Endometrial microvascular endothelial cells (primary cell): ENCODE measurements around the gene DENND1B. TPM values are rescaled to one million over a fixed set of nuclear protein-coding genes. Genes with fewer than 3 reads are reported as not detected.

Experiments
- in situ Hi-C: cut with HindIII; loops from 2 replicates; pipeline ENCODE4 v1.10.0; 2017; ENCODE audit warnings: low sequenced_read_pairs, low pct_unique_long_range_greater_than_20kb; ENCODE audit errors: inconsistent ontology term
- total RNA-seq: library from RNA; depleted of rRNA; stranded (reverse); fragments of >200 nt; gene quantifications from one replicate; pipeline ENCODE4 v1.2.3, GENCODE V29; 2015; ENCODE audit errors: inconsistent ontology term

Gene DENND1B, protein sequence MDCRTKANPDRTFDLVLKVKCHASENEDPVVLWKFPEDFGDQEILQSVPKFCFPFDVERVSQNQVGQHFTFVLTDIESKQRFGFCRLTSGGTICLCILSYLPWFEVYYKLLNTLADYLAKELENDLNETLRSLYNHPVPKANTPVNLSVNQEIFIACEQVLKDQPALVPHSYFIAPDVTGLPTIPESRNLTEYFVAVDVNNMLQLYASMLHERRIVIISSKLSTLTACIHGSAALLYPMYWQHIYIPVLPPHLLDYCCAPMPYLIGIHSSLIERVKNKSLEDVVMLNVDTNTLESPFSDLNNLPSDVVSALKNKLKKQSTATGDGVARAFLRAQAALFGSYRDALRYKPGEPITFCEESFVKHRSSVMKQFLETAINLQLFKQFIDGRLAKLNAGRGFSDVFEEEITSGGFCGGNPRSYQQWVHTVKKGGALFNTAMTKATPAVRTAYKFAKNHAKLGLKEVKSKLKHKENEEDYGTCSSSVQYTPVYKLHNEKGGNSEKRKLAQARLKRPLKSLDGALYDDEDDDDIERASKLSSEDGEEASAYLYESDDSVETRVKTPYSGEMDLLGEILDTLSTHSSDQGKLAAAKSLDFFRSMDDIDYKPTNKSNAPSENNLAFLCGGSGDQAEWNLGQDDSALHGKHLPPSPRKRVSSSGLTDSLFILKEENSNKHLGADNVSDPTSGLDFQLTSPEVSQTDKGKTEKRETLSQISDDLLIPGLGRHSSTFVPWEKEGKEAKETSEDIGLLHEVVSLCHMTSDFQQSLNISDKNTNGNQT
- 0.93 TPM for total RNA-seq

DNA sequence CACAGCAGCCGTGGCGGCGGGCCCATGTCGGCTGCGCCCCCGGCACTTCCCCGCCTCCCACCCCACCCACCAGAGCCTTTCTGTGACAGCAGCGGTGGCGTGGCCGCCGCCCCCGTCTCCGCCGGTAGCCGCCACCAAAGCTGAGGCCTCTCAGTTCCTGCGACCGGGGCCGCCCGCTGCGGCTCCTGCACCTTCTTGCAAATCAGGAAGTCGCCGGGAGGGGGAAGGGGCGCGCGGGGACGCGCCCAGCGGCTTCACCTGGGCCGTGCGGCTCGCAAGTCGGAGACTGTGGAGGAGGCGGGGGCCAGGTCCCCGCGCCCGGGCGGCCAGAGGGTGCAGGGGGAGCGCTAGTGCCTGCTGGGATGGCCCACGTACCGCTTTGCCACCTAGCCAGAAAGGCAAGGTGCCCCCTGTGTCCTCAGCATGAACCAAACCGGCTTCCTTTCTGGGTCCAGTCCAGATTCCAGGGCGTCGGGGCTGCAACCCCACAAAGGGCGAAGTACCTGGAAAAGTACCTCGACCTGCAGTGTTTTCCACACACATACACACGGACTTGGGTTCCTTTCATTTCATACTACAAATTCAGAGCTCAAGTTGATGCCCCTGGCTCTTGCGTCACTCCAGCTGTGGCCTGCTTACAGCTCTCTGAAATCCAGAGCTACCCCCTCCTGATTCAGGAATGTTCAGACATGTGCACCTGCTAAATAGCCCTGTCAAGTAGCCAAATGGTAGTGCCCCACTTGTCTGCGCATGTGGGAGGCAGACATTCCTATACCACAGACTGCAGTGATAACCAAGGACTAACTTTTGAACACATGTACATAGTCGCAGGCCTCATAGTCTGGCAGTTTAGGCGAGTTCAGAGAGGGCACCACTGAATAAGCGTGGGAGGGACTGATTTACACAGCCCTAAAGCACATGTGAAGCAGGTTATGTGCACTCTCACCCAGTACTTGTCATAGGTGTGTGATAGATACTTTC lies at the start of gene DENND1B:
Gene DENND1B (minus strand): TSS at position 199 of the 981 bp plus-strand sequence. CDS start 325 bp downstream, outside the sequence.
- in situ Hi-C loops, result no loop called here

DNA sequence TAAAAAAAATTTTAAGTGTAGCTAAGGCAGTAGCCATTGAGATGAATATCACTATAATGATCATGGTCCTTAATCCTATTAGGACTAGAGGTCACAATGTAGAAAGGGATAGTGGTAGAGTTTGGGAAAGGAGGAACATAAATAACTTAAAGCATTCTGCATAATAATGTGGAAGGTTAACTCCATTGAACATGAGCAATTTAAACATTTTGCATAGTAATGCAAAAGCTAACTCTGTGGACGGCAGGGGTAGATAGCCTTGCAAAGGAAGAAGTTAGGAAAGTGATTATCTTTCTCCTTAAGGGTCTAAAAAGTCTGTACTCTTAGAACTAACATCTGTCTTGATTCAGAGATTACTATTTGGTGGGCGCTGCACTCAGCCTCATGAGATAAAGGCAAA lies 39.0 kb upstream of the DENND1B start:
- in situ Hi-C loops, result no loop called here

DNA sequence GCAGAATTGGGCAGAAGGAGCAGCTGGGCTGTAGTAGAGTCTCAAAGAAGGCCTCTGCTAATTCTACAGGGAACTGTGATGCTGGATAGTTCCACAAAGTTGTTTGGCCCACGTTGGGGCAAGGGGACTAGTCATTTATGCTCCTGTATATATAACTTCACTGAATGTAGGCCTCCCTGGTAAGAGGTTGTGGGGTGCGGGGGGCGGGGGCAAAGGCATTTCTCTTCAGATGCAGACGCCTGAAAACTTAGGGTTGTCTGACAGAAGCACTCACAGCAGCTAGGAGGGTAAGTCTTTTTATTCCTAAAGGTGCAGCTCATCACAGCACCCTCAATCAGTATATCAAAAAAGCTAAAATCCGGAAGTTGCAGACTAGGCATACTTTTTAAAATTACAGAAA lies 38.5 kb upstream of the DENND1B start:
- in situ Hi-C loops, result no loop called here

DNA sequence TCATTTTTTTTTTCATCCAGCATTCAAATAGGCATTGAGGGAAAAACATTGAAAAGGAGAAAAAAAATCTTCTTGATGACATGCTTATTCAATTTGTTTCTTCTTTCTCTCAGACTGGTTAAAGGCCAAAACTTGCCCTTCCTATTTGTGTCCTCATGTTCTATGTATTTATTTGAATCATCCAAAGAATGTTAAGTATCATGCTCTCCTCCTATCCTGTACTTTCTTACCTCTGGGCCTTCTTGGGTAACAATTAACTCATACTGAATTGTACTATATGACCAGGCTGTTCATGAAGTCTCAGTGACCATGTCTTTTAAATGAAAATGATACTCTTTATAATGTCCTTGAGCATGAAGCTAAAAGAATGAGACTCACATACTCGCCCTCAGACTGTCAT lies 36.5 kb upstream of the DENND1B start:
- in situ Hi-C loops, result no loop called here

DNA sequence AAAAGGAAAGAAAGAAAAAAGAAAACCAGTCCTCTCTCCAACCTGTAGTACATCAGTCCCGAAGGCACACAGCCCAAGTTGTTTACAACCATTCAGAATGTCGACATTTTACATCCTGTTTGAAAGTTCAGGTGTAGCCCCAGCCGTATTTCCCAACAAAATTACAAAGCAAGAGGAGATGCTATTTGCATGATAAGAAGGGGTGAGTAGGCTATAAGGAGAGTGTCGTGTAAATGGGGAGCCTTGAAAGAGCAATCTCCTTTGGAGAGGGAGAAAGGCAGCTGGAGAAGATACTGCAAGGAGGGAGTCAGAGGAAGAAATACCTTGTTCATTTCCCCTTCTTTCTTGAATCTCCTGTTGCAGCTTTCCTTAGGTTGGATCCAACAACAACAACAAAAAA lies 35.5 kb upstream of the DENND1B start:
- in situ Hi-C loops, result no loop called here

DNA sequence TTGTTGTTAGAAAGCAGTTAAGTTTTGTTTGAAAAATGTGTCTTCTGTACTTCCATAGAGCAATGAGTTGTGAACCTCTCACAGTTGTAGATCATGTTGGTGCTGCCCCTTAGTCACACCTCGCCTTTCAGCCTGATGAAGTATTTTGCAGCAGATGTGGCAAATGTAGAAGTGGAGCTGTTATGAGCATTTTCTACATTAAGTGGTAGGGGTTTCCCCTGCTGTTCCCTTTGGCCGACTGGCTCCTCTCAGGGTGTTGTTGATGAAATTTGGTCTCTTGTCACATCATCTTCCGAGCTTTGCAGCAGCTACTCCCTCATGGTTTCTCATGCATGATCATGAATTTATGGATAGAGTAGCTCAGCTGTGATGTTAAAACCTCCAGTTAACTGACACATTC lies 33.6 kb upstream of the DENND1B start:
- in situ Hi-C loops, result no loop called here

DNA sequence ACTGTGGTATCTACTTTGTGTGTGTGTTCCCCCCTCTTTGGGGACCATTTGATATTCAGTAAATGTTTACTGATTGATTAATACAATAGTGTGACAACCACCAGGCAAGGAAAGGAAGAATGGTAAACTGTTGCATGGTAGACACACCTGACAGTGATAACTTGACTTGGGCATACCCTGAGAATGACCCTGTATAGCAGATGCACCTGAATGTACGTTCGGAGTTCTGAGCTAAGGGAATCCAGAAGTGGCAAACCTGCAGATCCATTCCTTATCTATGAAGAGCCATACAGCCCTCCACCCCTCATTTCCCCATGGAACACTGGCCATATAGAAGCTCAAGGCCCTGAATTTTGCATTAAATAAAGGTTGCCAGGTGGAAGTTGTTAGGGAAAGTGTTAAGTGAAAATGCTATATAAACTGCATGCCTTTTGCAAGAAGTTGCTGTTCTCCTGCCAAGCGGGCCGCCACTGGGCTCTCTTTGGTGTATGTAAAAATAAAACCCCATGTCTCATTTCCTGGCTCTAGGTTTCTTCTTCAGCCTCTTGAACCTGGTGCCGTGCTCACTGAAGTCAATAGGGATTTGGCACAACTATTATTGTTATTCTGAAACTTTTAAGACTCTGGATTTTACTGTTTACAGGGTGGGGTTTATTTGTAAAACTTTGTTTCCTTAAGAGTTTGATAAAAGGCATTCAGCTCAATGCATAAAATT lies 32.6 kb upstream of the DENND1B start:
- in situ Hi-C loops, result no loop called here

DNA sequence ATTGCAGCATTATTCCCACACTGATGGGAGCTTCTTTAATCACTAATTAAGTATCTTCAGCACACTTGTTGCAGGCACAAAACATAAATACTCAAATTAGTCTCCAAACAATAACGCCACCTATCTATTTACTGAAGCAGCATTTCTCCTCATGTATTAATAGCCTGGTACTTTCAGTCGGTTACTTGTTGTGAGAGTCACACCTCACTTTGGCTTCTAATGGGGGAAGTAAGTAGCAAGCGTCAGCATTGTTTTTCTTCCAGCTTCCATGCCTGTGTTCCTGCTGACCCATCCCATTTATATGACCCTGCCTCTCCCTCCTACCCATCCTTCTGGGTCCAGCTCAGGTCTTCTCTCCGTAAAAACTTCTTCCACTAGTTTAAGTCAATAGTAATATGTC lies 31.9 kb upstream of the DENND1B start:
- in situ Hi-C loops, result no loop called here

DNA sequence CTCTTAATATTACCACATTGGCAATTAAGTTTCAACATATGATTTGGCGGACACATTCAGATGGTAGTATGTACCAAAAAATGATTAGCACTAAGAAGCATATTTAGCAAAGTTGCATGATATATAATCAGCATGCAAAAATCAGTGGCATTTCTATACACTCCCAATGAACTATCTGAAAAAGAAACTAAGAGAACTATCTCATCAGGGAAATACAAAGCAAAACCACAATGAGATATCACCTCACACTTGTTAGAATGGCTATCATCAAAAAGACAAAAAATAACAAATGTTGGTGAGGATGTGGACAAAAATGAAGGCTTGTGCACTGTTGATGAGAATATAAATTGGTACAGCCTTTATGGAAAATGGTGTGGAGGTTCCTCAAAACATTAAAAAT lies 31.4 kb upstream of the DENND1B start:
- in situ Hi-C loops, result no loop called here

DNA sequence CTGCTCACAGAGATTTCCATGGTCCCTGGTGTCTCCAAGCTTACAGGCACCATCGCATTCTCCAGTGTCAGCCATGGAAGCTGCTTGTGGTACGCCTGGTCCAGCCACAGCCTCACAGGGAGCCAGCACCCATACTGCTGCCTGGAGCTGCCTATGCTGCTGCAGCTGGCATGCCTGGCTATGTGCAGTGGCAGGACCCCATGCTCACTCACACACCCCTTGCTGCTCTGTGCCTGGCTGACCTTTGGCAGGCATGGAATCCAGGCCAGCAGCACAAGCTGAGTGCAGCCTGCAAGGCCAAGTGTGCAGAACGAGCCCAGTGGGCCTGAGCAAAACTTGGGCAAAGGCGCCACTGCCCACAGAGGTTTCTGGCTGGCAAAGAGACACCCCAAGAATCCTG lies 26.4 kb upstream of the DENND1B start:
- in situ Hi-C loops, result no loop called here

DNA sequence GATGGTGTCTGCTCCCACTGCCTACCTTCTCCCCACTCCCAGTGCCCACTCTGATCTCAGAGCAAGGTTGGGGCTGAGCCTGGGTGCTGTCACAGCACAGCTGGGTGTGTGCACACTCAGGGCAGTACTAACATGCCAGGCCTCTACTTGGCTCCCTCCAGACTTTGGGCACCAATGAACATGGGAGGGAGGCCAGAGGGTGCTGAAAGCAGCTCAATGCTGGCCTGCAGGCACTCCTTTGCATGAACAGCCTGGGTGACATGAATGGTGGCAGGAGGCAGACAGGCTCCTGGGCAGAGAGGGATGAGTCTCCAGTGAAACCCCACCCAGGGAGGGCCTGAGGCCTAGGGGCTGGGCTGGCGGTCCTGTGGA lies 25.8 kb upstream of the DENND1B start:
- in situ Hi-C loops, result no loop called here

DNA sequence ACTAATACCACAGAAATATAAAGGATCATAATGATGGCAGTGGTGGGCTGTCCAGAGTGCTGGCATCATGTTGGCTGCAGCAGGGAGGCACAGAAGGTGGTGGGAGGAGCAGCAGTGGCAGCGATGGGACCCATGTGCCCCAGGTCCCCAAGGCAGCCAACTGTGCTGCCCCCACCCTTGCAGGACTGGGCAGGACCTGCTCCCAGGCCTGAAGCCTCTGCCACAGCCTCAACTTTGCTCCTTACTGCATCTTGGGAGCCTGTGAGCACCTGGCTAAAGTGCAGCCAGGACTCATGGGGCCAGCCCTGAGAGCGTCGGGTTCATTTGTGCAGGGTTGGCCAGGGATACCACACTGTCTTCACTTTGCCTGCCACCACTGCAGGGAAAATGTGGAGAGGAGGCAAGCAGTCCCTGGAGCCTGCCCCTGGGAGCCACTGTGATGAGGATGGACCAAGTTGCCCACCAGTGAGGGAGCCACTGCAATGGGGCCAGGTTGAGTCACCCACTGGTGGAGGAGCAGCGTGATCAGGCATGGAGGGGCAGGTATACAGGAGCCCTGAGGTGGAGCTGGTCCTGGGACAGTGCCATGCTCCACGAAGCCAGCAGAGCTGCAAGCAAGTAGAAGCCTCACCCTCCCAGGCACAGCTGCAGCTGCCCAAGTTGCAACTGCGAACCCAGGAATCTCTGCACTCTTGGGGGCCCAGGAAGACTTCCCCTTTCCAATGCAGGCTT lies 25.3 kb upstream of the DENND1B start:
- in situ Hi-C loops, result no loop called here

DNA sequence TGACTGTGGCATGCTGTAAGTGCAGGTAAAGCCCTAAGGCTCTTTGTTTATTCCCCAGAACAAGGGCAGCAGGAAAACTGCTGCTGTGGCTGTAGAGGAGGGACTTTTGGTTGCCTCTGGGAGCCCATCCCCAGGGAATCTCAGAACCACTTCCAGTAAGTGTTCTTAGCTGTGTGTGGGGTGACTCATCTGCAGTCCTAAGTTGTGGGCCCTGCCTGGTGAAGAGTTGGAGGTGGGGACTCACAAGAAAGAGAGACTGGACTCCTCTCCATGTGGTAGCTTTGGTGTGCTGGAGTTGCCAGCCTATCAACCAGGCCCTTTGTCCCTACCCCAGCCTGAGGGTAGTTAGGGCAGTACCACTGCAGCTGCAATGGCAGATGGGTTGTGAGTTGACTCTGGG lies 24.0 kb upstream of the DENND1B start:
- in situ Hi-C loops, result no loop called here

DNA sequence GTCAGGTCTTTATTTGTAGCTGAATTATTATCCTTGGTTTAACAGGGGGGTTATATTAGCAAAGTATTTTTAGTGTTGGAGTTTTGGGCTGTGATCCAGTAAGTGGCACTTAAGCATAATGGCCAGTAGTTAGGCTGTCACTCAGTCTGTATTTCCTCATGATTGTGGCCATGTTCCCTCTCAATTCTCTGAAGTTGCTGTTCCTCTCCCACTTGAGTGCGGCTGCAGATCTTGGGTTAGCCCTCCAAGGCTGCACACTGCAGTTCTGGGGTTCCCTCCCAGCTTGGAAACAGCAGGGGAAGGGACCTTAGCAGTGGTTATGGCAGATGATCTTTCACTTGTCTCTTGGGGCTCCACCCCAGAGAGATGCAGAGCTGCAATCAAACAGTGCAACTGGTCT lies 23.2 kb upstream of the DENND1B start:
- in situ Hi-C loops, result no loop called here

DNA sequence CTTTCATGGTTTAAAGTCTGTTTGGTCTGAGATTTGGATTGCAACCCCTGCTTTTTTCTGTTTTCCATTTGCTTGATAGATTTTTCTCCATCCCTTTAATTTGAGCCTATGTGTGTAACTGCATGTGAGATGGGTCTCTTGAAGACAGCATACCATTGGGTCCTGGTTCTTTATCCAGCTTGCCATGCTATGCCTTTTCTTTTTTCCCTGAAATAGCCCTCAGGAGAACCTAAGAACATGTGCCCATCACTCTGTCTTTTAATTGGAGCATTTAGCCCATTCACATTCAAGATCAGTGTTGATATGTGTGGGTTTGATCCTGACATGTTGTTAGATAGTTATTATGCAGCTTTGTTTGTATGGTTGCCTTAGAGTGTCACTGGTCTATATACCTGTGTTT lies 21.7 kb upstream of the DENND1B start:
- in situ Hi-C loops, result no loop called here

DNA sequence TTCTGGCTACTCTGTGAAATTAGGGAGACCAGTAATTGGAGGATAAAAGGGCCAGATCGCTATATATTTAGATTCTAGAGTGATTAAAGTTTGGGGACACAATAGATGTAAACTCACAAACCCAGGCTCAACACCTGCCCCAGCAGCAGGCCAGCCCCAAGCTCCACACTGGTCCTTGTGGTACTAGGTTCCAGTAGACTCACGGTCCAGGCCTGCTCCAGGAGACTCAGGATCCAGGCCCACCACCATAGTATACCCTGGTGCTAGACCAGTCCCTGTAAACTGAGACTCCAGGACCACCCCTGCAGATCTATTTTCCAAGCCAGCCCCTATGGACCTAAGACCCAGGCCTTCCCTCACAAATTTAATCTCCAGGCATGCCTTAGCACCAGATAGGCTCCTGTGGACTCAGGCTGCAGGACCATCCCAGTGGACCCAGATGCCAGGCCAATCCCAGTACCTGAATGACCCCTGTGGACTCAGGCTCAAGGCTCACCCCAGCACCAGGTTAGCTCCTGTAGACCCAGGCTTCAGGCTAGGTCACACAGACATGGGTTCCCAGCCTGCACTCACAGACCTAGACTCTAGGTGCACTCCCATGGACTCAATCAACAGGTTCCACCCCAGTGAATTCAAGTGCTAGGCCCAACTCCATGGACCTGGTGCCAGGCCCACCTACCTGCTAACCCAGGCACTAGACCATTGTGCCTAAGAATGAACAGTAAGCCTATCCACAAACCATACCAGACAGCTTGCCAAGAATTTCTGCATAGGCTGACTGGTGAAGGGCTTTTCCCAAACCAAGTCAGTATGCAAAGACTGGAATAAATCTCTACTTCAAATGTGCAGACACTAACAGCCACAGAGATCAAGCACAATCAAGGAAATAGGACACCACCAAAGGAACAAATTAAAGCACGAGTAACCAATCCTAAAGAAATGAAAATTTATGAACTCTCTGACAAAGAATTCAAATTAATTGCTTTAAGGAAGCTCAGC lies 13.8 kb upstream of the DENND1B start:
- in situ Hi-C loops, result no loop called here
